ENCODE results near the gene RNU1-4.
"Not testable (repeated sequence)": the region's sequence is repeated elsewhere in the genome, so short reads cannot be mapped to it uniquely, and the experiment has no call there.

RNU1-4 gene

GRCh38 chr1:16740047-16740964, at the start of gene RNU1-4:
TSS of gene RNU1-4 (plus strand) at chr1:16740516.
- not testable (repeated sequence) for DNase-seq

GRCh38 chr1:16690971-16691682, 49.2 kb upstream of the RNU1-4 start:
- DNase-seq, result not testable (repeated sequence)

GRCh38 chr1:16692283-16692682, 48.0 kb upstream of the RNU1-4 start:
- not testable (repeated sequence) for DNase-seq

- DNase-seq, result not testable (repeated sequence)
Measured at GRCh38 chr1:16692717-16693448, 47.4 kb upstream of the RNU1-4 start.

GRCh38 chr1:16693449-16694307, 46.6 kb upstream of the RNU1-4 start:
- not testable (repeated sequence) for DNase-seq

- DNase-seq, result not testable (repeated sequence)
Measured at GRCh38 chr1:16694308-16694702, 46.0 kb upstream of the RNU1-4 start.

- not testable (repeated sequence) for DNase-seq
Measured at GRCh38 chr1:16696507-16697150, 43.7 kb upstream of the RNU1-4 start.

GRCh38 chr1:16697152-16697551, 43.2 kb upstream of the RNU1-4 start:
- DNase-seq, result not testable (repeated sequence)

GRCh38 chr1:16699440-16699839, 40.9 kb upstream of the RNU1-4 start:
- not testable (repeated sequence) for DNase-seq

- DNase-seq, result not testable (repeated sequence)
Measured at GRCh38 chr1:16700138-16700895, 40.0 kb upstream of the RNU1-4 start.

GRCh38 chr1:16701189-16701588, 39.1 kb upstream of the RNU1-4 start:
- DNase-seq, result not testable (repeated sequence)

GRCh38 chr1:16702280-16702679, 38.0 kb upstream of the RNU1-4 start:
- not testable (repeated sequence) for DNase-seq

- not testable (repeated sequence) for DNase-seq
Measured at GRCh38 chr1:16703141-16703540, 37.2 kb upstream of the RNU1-4 start.

- DNase-seq, result not testable (repeated sequence)
Measured at GRCh38 chr1:16703602-16704001, 36.7 kb upstream of the RNU1-4 start.

- DNase-seq, result not testable (repeated sequence)
Measured at GRCh38 chr1:16704076-16704475, 36.2 kb upstream of the RNU1-4 start.

- not testable (repeated sequence) for DNase-seq
Measured at GRCh38 chr1:16704502-16705100, 35.7 kb upstream of the RNU1-4 start.

- not testable (repeated sequence) for DNase-seq
Measured at GRCh38 chr1:16706302-16706701, 34.0 kb upstream of the RNU1-4 start.

GRCh38 chr1:16707130-16708093, 32.9 kb upstream of the RNU1-4 start:
- DNase-seq, result peak; percentile 23

GRCh38 chr1:16708704-16709103, 31.6 kb upstream of the RNU1-4 start:
- DNase-seq, result not testable (repeated sequence)

Data from CD4-positive, alpha-beta T cell treated with Interleukin-6 for 4 hours (primary cell).